ENCODE measurements around the gene GZMM.

DNA sequence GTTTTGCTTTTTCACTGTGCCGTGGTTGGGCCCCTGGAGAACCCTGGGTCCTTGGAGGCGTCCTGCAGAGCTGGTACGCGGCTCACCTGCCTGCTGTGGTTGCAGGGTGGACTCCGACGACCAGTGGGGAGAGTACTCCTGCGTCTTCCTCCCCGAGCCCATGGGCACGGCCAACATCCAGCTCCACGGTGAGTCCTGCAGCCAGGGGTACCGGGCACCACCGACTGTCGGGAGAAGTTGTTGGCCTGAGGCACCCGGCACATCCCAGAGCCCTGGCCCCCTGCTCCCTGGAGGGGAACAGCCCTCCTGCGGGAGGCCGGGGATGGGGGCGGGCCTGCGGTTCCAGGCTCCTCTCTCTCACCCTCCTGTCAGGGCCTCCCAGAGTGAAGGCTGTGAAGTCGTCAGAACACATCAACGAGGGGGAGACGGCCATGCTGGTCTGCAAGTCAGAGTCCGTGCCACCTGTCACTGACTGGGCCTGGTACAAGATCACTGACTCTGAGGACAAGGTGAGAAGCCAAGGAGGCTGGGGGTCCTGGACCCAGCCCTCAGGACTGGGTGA lies 36.5 kb downstream of the GZMM start:
- TF ChIP-seq CTCF (IDR thresholded peaks at IDR 0.05), result no peak
- TF ChIP-seq POLR2AphosphoS5 (IDR thresholded peaks at IDR 0.05), result no peak
